OCI-LY7 (cell line): ENCODE data around the gene MPP4. TPM values are rescaled to one million over a fixed set of nuclear protein-coding genes. Genes with fewer than 3 reads are reported as not detected.
A peak's percentile ranks its signal among the peaks of the same experiment; 100 is the strongest.

ENCODE experiments used
- BruUV-seq: library from RNA; stranded (reverse); fragments of 400-500 nt; replicated peaks from 2 replicates; lab custom pipeline; 2021; lab: Mats Ljungman, UMichigan
- CTCF ChIA-PET: fragments of 300-600 bp; sonication (Branson Sonifier 250); formaldehyde crosslinking; loops from one replicate; lab custom pipeline; 2022; ENCODE audit warnings: antibody characterized with exemption; ENCODE audit not compliant: unreplicated experiment; lab: Charles Lee
- POLR2A ChIA-PET: fragments of 300-600 bp; sonication (Branson Sonifier 250); formaldehyde crosslinking; loops from one replicate; lab custom pipeline; 2022; ENCODE audit warnings: antibody characterized with exemption; lab: Charles Lee
- DNase-seq: peaks from one replicate; pipeline ENCODE4 v3.0.0-alpha.2; 2015; ENCODE audit warnings: low spot score
- H2AFZ ChIP-seq: fragments of 200-600 bp; sonication (generic), shearing (Covaris generic); 2 replicates; pipeline ENCODE4 v1.6.1; 2014; ENCODE audit warnings: mild to moderate bottlenecking, antibody characterized with exemption, low read length, moderate library complexity
- H3K27ac ChIP-seq: fragments of 200-600 bp; sonication (generic); 2 replicates; pipeline ENCODE4 v1.5.1; 2014; ENCODE audit warnings: mixed run types, low read depth, mild to moderate bottlenecking, moderate library complexity, low read length, inconsistent platforms; ENCODE audit not compliant: poor library complexity, severe bottlenecking
- H3K36me3 ChIP-seq: fragments of 200-600 bp; sonication (generic); 2 replicates; pipeline ENCODE4 v1.6.1; 2014; ENCODE audit warnings: mild to moderate bottlenecking, antibody characterized with exemption, low read length, moderate library complexity, mixed read lengths; ENCODE audit not compliant: insufficient read depth
- H3K4me1 ChIP-seq: fragments of 200-600 bp; sonication (generic); 2 replicates; pipeline ENCODE4 v1.5.1; 2014; ENCODE audit warnings: mild to moderate bottlenecking, low read length; ENCODE audit not compliant: insufficient read depth, poor library complexity, severe bottlenecking
- H3K4me2 ChIP-seq: fragments of 200-600 bp; sonication (generic); 2 replicates; pipeline ENCODE4 v1.6.1; 2014; ENCODE audit warnings: mild to moderate bottlenecking, low read length
- H3K4me3 ChIP-seq: fragments of 200-600 bp; sonication (generic); 2 replicates; pipeline ENCODE4 v1.5.1; 2014; ENCODE audit warnings: mild to moderate bottlenecking, low read depth, low read length; ENCODE audit not compliant: poor library complexity, severe bottlenecking
- H3K79me2 ChIP-seq: fragments of 200-600 bp; sonication (generic); 2 replicates; pipeline ENCODE4 v1.6.1; 2016; ENCODE audit warnings: low read depth, mild to moderate bottlenecking, low read length, moderate library complexity, mixed read lengths; ENCODE audit not compliant: insufficient read depth
- H3K9me2 ChIP-seq: fragments of 200-600 bp; sonication (generic); 2 replicates; pipeline ENCODE4 v1.6.1; 2016; ENCODE audit warnings: mild to moderate bottlenecking, low read length, mixed read lengths; ENCODE audit not compliant: insufficient read depth
- H3K9me3 ChIP-seq: fragments of 200-600 bp; sonication (generic); 2 replicates; pipeline ENCODE4 v1.6.1; 2014; ENCODE audit warnings: mild to moderate bottlenecking, mixed run types, low read length, mixed read lengths
- H4K20me1 ChIP-seq: fragments of 200-600 bp; sonication (generic); 2 replicates; pipeline ENCODE4 v1.6.1; 2014; ENCODE audit warnings: mild to moderate bottlenecking, antibody characterized with exemption, low read length, moderate library complexity, mixed read lengths; ENCODE audit not compliant: insufficient read depth
- CTCF ChIP-seq: fragments of 200-600 bp; sonication (generic); conservative IDR thresholded peaks from 2 replicates; pipeline ENCODE4 v1.5.1; 2014; ENCODE audit warnings: mild to moderate bottlenecking, antibody characterized with exemption, low read length, moderate library complexity, mixed read lengths
- EZH2phosphoT487 ChIP-seq: fragments of 200-600 bp; sonication (generic); IDR thresholded peaks from 2 replicates; pipeline ENCODE4 v1.6.1; 2018; ENCODE audit warnings: low read depth, borderline replicate concordance, mild to moderate bottlenecking, mixed run types, antibody characterized with exemption, low read length, moderate library complexity, mixed read lengths
- intact Hi-C: fragments of 100-400 bp; cut with micrococcal nuclease; formaldehyde crosslinking; loops from one replicate; pipeline ENCODE4 v1.10.0; 2022; ENCODE audit not compliant: unreplicated experiment
- total RNA-seq, 2 experiments: library from RNA; depleted of rRNA in 1 of 2; stranded (reverse); fragments of >200 nt in 1 of 2; shearing (Covaris generic) in 1 of 2; gene quantifications; 2 replicates each; pipeline ENCODE4 v1.2.3, GENCODE V29; 2014 to 2022

MPP4 gene
- total RNA-seq, 2 experiments from 2014 or later: not detected

GRCh38 chr2:201735486-201735885 is 37.0 kb upstream of the MPP4 start:
- H3K9me2 ChIP-seq: no peaks in the 10 kb centered on the region
- no peak for TF ChIP-seq CTCF
- no peak for TF ChIP-seq EZH2phosphoT487
- no peak overlapping the region for H3K4me2 ChIP-seq
- H2AFZ ChIP-seq: no peak overlapping the region
- no TSS peak for BruUV-seq
- DNase-seq: no peak
- peaks cover 8% of the 10 kb centered on the region; the same call in 1 of the 2 replicates for H3K9me3 ChIP-seq
- intact Hi-C loops: no loop called here
- no peaks in the 10 kb centered on the region for H3K79me2 ChIP-seq
- no peaks in the 10 kb centered on the region for H4K20me1 ChIP-seq
- no peak overlapping the region for H3K4me3 ChIP-seq
- peaks cover 4% of the 10 kb centered on the region; the same call in 1 of the 2 replicates for H3K36me3 ChIP-seq
- peaks cover 31% of the 10 kb centered on the region for H3K4me1 ChIP-seq
- POLR2A ChIA-PET: interaction anchor here (0.9 to 1.9 kb wide), 2 partner anchors 45 to 93 kb away, joined by 3 to 4 read pairs; partner anchors contain the start of gene ALS2
- H3K27ac ChIP-seq: no peak overlapping the region
- CTCF ChIA-PET: no interaction called here

- intact Hi-C loops: no loop called here
- H3K4me3 ChIP-seq: peak overlapping the region; percentile 22
- peak; percentile 70 for DNase-seq
- no peaks in the 10 kb centered on the region for H3K79me2 ChIP-seq
- ChIA-PET POLR2A (interaction anchor here (0.7 to 1.3 kb wide), 6 partner anchors 17 to 92 kb away, joined by 3 to 4 read pairs (median 3); partner anchors contain the start of genes ALS2 and MPP4), CTCF (interaction anchor here (1.0 to 1.1 kb wide), 2 partner anchors 15 to 50 kb away, joined by 3 read pairs; no protein-coding TSS in a partner anchor)
- H3K9me3 ChIP-seq: peaks cover 8% of the 10 kb centered on the region; the same call in 1 of the 2 replicates
- peak overlapping the region; percentile 61 for H3K4me2 ChIP-seq
- H4K20me1 ChIP-seq: no peaks in the 10 kb centered on the region
- H3K9me2 ChIP-seq: no peaks in the 10 kb centered on the region
- H2AFZ ChIP-seq: peak overlapping the region; percentile 70; the same call in 1 of the 2 replicates
- H3K4me1 ChIP-seq: peaks cover 27% of the 10 kb centered on the region
- TF ChIP-seq CTCF: no peak
- BruUV-seq: no TSS peak
- peaks cover 4% of the 10 kb centered on the region; the same call in 1 of the 2 replicates for H3K36me3 ChIP-seq
- H3K27ac ChIP-seq: peak overlapping the region; percentile 59
Observed at GRCh38 chr2:201734111-201734510, 35.7 kb upstream of the MPP4 start.

- Histone ChIP-seq H3K4me3 (no peak overlapping the region), H4K20me1 (no peaks in the 10 kb centered on the region), H3K9me3 (peaks cover 8% of the 10 kb centered on the region; the same call in 1 of the 2 replicates), H3K4me2 (peak overlapping the region; percentile 61), H3K36me3 (peaks cover 4% of the 10 kb centered on the region; the same call in 1 of the 2 replicates), H2AFZ (no peak overlapping the region), H3K4me1 (peaks cover 27% of the 10 kb centered on the region), H3K27ac (peak overlapping the region; percentile 59), H3K9me2 (no peaks in the 10 kb centered on the region), H3K79me2 (no peaks in the 10 kb centered on the region)
- no peak for TF ChIP-seq EZH2phosphoT487
- no peak for TF ChIP-seq CTCF
- CTCF ChIA-PET: interaction anchor here (1.0 kb wide), 1 partner anchor 15 kb away, joined by 3 read pairs; no protein-coding TSS in a partner anchor
- POLR2A ChIA-PET: interaction anchor here (0.7 to 1.3 kb wide), 5 partner anchors 17 to 55 kb away, joined by 3 to 4 read pairs (median 3); partner anchors contain the start of genes ALS2 and MPP4
- intact Hi-C loops: no loop called here
- no peak for DNase-seq
- no TSS peak for BruUV-seq
Observed at GRCh38 chr2:201733544-201733943, 35.1 kb upstream of the MPP4 start.
